Activated T-cell treated with anti-CD3 and anti-CD28 coated beads, Interleukin-2, amount 50 U/mL, for 1 hour (primary cell): ENCODE measurements around the gene ANKRD6.

ENCODE experiments used
- DNase-seq: peaks from one replicate; pipeline ENCODE4 v3.0.0-alpha.2; 2020

Gene ANKRD6

DNA sequence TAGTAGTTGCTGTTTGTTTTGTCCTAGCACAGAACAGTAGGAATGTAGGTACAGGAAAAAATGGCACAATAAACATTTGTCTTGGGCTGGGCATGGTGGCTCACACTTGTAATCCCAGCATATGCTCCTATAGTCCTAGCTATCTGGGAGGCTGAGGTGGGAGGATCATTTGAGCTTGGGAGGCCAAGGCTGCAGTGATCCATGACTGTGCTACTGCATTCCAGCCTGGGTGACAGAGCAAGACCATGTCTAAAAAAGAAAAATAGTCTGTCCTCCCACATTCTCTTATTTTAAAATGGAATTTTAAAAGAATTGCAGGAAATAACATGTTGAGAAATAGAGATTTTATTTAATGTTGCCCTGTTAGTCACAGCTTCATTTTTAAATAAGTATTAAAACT is 87.8 kb downstream of the ANKRD6 start:
- DNase-seq = no peak

- DNase-seq = no peak
These were observed 89.8 kb downstream of the ANKRD6 start for GRCh38 chr6:89522778-89523177.

GRCh38 chr6:89525786-89526562 is 93.0 kb downstream of the ANKRD6 start:
- DNase-seq = no peak

DNA sequence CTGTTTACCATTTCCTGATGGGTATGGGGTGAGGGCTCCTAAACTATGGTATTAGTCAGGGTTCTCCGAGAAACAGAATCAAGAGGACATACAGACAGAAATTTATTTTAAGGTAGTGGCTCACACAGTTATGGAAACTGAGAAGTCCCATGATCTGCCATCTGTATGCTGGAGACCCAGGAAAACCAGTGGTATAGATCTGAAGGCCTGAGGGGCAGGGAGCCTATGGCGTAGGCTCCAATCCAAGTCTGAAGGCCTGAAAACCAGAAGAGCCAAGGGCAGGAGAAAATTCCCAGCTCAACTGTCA is 93.6 kb downstream of the ANKRD6 start:
- DNase-seq = no peak

GRCh38 chr6:89527634-89528033 is 94.7 kb downstream of the ANKRD6 start:
- DNase-seq = no peak

GRCh38 chr6:89528866-89529265 is 95.9 kb downstream of the ANKRD6 start:
- no peak for DNase-seq

DNA sequence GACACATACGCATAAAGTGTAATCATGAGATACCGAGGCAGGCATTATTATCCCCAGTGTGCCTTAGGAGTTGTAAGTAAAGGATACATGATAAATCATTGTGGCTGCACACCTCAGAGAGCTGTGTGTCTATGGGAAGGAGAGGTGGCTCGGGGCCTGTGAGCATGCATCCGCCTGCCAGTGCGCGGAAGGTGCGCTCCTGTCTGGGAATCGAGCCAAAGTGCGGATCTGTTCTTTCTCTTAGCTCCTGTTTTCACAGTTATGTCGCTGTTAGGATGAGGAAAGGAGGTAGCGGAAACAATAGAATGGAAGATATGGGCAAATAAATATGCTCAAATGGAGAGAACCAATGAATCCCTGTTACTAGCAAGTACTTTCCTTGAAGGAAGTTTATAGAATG is 98.0 kb downstream of the ANKRD6 start:
- DNase-seq = no peak

DNA sequence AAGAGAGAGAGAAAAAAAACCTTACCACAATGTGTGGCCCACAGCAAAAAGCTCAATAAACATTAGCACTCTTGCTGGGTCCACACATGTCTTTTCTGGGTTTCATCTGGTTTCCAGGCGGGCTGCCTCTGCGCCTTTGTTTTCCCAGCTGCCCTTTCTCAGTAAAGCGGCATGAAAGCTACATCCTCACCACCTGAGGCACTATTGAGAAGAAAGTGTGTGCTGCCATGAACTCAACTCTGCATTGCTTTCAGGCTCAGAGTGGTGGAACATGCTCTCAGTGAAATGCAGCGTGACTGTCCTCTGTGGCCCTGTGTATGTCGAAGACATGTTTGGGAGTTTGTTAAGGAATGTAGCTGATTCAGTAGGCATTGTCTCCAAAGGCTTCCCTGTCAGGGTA is 103.3 kb downstream of the ANKRD6 start:
- DNase-seq = no peak

DNA sequence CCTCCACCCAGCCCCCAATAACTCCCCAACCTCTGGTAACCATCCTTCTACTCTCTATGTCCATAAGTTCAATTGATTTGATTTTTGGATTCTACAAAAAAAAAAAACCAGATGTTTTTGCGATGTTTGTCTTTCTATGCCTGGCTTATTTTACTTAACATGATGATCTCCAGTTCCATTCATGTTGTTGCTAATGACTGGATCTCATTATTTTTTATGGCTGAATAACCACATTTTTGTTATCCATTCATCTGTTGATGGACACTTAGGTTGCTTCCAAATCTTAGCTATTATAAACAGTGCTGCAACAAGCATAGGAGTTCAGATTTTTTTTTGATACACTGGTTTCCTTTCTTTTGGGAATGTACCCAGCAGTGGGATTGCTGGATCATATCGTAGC is 106.8 kb downstream of the ANKRD6 start:
- no peak for DNase-seq

DNA sequence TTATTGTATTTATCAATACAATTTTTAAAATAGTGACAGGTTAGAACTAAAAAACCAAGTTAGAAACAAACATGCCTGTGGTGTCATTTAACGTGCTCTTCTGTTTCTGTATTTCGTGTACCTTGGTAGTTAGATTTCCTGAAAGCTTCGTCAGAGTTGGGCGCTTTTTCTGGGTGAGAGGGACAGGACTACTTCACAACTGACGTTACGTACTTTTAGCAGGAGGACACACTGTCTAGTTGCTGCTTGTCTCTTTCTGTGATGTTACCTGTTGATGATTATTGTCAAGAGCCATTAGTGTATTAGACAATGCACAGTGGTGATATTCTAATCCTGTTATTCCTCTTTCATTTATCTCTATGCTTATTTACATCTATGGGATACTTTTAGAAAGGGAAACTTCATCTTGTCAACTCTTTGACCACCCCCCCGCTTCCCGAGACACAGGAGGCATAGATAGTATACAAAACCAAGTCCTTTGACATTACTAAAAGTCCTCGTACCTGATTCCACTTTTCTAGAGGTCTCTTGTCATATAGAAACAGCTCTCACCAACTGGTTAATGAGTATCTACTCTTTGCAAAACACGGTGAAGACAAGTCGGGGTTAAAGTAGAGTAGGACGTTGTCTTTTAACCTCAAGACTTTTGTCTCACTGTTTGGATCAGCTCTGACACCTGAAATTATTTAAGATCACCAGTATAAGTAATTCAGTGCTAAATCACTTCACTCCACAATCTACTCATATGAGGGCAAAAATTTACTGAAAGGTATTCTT is 109.3 kb downstream of the ANKRD6 start:
- DNase-seq = no peak

DNA sequence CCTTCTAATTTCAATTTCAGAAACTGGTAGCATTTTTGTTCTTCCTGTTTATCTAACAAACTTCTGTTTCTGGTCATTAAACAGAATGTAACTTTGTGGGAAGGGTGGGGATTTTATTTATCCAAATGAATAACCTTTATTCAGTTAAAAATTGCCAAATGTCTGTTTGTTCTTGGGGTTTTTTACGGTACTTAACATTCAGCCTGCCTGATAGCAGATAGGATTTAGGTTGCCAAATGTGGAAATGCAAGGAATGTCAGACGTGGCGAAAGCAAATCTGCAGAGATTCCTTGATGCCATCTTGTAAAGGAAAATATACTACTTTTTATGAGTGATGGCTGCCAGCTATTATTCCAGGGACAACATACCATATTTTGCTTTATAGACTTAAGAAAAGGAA is 109.9 kb downstream of the ANKRD6 start:
- DNase-seq = no peak

GRCh38 chr6:89547281-89547680 is 114.3 kb downstream of the ANKRD6 start:
- DNase-seq = no peak

GRCh38 chr6:89553431-89553830 is 120.5 kb downstream of the ANKRD6 start:
- no peak for DNase-seq

DNA sequence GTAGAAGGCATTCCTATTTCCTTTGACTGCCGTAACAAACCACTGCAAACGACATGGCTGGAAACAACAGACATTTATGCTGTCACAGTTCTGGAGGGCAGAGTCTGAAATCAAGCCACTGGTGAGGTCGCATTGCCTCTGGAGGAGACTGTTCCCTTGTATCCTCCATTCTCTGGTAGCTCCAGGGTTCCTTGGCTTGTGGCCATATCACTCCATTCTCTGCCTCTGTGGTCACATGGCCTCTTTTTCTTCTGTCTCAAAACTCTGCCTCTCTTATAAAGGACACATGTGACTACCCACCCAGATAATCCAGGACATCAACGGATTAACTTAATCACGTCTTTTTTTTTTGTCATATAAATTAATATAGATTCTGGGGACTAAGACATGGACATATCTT is 121.2 kb downstream of the ANKRD6 start:
- DNase-seq = no peak

DNA sequence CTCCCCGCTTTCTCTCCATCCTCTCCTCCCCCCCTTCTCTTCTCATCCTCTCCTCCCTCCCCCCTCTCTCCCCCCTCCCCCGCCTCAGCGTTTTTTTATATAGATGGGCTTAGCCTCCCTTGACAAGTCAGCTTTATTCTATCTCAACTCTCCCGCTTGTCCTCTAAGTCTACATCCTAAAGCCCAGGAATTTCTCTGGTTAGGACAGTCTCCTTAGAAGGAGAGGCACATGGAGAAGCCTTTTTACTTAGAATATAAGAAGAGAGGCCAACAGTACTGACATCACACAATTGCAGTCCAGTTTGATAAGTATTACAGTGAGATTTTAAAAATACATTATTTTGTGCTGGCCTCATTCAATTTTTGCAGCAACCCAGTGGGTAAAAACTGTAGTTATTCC is 122.1 kb downstream of the ANKRD6 start:
- DNase-seq = no peak

DNA sequence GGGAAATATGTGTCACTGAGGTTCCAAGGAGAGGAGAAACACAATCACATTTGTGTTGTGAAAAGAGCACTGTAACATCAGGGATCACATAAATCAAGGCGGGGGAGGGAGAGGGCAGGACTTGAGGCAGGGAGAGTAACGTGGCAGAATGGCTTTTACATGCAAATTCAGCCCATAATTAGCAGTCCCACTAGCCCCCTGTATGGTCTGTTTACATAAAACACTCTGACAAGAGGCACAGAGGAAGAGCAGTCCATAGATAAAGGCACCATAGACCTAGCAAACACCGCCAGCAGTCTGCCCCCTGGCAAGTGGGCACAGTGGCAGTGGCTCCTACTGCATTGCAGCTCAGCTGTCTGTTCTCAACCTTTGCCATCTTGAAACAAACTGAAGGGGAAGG is 122.9 kb downstream of the ANKRD6 start:
- no peak for DNase-seq

- DNase-seq = no peak
These were observed 126.5 kb downstream of the ANKRD6 start for GRCh38 chr6:89559487-89559886.

DNA sequence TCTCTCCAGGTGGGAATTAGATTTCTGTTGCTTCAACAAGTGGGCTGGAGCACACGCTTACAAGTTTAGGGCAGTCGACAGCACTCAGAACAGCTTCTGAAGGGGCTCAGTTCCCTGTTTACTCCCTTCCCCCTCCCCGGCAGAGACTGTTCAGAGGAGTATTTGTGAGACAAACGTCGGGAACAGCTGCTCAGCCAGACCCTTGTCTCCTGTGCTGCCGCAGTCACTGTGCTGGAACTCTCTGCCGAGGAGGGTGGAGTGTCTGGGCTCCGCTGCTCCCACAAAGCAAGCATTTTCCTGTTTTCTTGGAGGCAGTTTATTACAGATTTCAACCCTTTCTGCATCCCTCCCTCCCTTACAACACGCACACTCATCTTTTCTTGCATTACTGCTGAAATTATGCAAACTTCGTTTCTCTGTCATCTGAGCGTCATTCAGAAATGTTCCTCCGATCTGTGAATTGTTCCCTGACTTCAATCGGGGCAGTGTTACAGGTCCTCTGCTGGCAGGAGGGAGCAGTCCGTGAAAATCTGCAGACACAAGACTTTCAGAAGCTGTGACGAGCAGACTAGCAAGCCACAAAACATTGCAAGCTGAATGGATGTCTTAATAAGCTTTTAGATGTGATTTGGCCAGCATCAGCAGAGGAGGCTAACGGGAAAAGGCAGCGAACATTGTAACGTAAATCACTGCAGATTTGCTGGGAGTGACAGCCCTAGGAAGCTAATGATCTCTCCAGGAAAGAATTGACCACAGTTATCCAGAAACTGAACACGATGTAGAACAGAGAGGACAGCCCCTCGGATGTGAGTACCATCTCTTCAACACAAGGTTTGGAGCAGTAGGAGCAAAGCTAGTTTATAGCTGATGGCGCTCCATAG is 129.4 kb downstream of the ANKRD6 start:
- no peak for DNase-seq

DNA sequence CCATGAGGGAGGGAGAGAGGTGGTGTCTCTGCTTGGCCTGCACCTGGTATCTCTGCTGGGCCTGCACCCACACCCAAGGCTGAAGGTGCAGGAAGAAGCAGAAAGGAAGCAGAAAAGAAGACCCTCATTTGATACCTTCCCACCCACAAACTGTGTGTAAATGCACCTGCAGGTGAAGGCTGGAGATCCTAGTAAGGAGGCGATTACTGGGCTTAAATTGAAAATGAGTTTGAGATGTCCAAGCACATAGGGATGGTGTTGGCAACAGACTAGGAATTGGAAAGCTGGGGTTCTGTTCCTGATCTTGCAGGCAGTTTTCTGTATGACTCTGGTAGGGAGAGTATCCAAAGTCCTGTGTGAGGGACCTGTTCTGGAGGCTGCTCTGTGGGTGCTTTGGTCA is 130.9 kb downstream of the ANKRD6 start:
- DNase-seq = no peak

GRCh38 chr6:89564752-89565427 is 131.9 kb downstream of the ANKRD6 start:
- no peak for DNase-seq

DNA sequence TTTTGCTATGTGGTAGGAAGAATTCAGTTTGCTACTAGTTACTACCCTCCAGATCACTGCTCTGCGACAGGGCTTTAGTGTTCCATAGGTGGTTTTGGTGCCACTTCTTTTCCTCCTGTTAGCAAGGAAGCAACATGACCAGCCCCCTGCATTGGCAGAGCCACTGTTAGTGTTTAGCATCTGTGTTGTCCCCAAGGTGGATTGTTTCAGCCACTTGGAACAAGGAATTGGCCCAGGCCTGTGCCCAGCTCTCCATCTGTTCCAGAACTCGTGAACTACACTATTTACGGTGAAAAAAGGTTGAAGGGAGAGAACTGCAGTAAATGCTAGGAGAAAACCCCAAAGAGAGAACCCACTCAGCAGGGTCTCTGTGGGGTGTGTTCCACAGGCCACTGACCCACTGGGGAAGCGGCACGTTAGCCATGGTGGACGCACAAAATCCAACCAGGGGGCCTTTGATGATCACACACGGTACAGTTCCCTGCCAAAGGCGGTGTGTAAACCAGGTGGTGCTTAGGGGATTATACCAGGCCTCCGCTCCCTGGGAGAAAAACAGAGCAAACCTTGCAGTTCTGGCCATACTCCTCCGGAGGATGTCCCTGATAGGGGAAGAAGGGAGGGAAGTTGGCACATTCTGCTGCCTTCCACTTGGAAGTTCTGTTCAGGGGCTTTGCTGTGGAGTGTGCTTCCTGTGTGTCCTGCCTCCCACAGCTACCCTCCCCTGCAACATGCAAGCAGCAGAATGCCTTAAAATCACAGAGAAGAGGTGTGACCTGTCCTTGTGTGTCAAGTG is 133.3 kb downstream of the ANKRD6 start:
- DNase-seq = no peak

- no peak for DNase-seq
These were observed 134.1 kb downstream of the ANKRD6 start for GRCh38 chr6:89566930-89567629.
